Stimulated activated CD4-positive, alpha-beta T cell treated with anti-CD3 and anti-CD28 coated beads, Interleukin-2, amount 100 ng/mL, for 48 hours (primary cell): ENCODE data around the gene AUTS2.

Experiments
- DNase-seq, 2 donors: peaks; one replicate each; pipeline ENCODE4 v3.0.0-alpha.2; 2020

Gene AUTS2

DNA sequence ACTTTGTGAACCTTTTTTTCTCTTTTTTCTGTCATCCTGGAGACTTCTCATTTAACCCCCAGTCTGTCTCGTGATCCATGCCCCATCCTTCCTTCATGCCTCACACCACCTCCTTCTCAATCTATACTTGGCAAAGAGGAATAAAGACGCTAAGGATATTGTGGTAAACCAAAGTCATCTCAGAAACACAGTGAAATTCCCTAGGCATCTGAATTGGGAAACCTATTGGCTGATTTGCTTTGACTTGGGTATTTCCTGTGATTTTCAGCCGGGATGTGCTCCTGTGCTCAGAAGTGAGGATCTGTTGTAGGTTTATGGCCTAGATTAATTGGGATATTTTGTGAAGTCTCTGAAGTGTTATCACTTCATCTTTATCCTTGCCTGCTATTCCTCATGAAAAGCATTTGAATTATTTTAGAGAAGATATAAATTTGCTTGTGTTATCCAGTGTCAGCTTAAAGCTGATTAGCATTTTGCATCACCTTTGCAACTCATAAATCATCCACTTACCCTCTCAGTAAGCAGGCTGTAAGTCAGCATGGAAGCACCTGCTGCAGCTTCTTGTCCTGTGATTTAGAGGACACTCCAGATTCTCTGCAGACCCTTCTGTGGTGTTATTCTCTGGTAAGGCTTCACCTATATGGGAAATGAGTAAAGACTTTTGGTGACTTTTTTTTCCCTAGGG is 138.0 kb downstream of the AUTS2 start:
- DNase-seq, result no peak

- DNase-seq, result no peak
Observed at GRCh38 chr7:69738396-69738951, 140.2 kb downstream of the AUTS2 start.

- DNase-seq, result peak; percentile 7 to 21
Observed at GRCh38 chr7:69739190-69739589, 140.9 kb downstream of the AUTS2 start.

DNA sequence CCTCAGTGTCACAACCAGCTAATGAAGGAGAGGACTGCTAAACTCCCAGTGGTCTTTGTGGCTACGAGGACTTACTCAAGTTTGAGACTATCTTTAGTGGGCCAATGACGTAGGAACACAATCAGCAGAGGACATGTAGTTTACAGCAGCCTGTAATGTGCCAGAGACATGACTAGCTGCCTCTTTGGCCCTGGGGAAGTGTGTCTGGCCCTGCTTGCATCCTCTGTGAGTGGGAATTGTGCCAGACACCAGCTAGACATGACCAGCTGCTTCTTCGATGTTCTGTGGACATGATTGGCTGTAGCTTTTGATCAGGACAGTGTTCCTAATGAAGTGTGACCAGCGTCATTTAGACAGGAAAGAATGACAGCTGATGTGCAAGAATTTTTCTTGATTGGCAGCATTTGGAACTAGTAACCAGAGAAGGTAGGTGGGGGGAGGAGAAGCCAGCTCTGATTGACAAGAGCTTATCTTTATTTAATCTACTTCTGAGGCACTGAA is 141.7 kb downstream of the AUTS2 start:
- no peak for DNase-seq

- DNase-seq, result no peak
Observed at GRCh38 chr7:69742237-69742636, 144.0 kb downstream of the AUTS2 start.

DNA sequence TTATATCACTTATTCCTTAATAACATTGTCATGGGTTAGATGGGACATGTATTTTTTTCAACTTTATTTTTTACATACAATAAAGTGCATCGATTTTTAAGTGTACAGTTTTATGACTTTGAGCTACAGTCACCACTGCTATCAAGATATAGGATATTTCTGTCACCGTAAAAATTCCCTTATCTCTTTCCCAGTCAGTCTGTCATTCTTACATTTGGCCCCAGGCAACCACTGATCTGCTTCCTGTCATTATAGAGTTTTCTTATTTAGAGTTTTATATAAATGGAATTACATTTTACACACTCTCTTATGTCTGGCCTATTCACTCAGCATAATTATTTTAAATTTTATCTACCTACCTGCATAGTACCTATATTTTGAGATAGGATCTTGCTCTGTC is 145.2 kb downstream of the AUTS2 start:
- no peak for DNase-seq

- no peak for DNase-seq
Observed at GRCh38 chr7:69744026-69744425, 145.8 kb downstream of the AUTS2 start.

GRCh38 chr7:69746383-69746782 is 148.1 kb downstream of the AUTS2 start:
- no peak for DNase-seq

DNA sequence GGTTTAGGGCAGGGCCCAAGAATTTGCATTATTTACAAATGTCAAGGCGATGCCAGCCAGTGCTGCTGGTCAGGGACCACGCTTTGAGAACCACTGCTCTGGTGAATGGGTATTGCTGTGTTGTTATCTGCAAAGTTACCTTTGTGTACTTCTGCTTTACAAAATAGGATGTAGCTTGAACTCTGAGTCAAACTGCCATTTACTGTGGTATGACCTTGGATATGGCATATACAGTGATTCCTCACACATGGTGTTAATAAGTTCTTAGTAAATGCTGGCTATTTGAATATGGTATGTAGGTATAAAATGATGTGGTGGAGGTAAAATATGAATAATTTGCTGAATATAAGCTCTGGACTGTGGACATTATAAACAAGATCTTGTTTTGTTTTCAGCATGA is 148.9 kb downstream of the AUTS2 start:
- DNase-seq, result no peak

- DNase-seq, result no peak
Observed at GRCh38 chr7:69748530-69748929, 150.3 kb downstream of the AUTS2 start.

- DNase-seq, result no peak
Observed at GRCh38 chr7:69749372-69749979, 151.2 kb downstream of the AUTS2 start.

GRCh38 chr7:69749994-69750393 is 151.7 kb downstream of the AUTS2 start:
- no peak for DNase-seq

- DNase-seq, result no peak
Observed at GRCh38 chr7:69751026-69751425, 152.8 kb downstream of the AUTS2 start.

DNA sequence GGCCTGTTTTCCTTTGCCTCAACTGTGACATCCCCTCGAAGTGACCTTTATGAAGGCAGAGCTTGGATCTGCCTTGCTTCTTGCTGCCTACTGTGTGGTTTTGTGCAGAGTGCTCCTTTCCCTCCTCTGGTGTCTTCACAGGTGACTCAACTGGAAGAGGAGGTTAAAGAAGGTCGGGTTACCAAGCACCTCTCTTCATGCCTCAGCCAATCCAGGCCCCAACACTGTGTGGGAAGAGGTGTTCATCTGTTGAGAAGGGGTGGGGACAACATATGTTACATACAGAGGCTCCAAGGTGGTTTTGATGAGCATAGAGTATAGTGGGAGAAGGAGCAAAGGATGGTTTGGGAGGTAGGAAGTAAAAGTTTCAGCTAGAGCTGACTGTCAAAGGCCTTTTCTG is 155.7 kb downstream of the AUTS2 start:
- DNase-seq, result no peak

- no peak for DNase-seq
Observed at GRCh38 chr7:69754476-69754875, 156.2 kb downstream of the AUTS2 start.

- no peak for DNase-seq
Observed at GRCh38 chr7:69756235-69756634, 158.0 kb downstream of the AUTS2 start.

- DNase-seq, result no peak
Observed at GRCh38 chr7:69757528-69757927, 159.3 kb downstream of the AUTS2 start.

GRCh38 chr7:69757981-69758430 is 159.7 kb downstream of the AUTS2 start:
- DNase-seq, result no peak

- DNase-seq, result no peak
Observed at GRCh38 chr7:69759373-69759772, 161.1 kb downstream of the AUTS2 start.

GRCh38 chr7:69761290-69761922 is 163.1 kb downstream of the AUTS2 start:
- DNase-seq, result no peak

- no peak for DNase-seq
Observed at GRCh38 chr7:69762821-69763352, 164.6 kb downstream of the AUTS2 start.

GRCh38 chr7:69763513-69763912 is 165.2 kb downstream of the AUTS2 start:
- no peak for DNase-seq

DNA sequence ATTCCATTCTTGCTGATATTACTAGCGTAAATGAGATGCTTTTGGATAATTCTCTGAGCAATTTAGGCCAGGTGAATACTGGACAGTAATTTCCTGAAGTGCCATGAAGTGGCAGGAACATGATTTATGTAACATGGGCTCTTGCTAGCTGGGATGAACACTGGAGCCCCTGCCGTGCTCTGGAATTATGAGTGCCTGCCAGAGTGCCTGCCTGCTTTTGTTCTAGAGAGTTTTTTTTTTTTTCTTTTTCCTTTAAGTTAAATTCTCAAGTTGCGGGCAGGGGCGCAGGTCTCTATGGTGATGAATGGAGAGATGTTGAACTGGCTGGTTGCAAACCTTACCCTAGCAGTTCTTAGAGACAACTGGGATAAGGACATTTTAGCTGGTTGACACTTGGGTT is 165.9 kb downstream of the AUTS2 start:
- DNase-seq, result no peak

- DNase-seq, result no peak
Observed at GRCh38 chr7:69764681-69765080, 166.4 kb downstream of the AUTS2 start.
